AML-193 (cell line): ENCODE measurements around the gene HPS4.
A peak's percentile ranks its signal among the peaks of the same experiment; 100 is the strongest.

Experiments used
- DNase-seq, 2 experiments: peaks; one replicate each; lab custom pipeline; 2025; lab: John Stamatoyannopoulos, UW

The HPS4 gene

GRCh38 chr22:26464312-26464711, 19.3 kb downstream of the HPS4 start:
- no peak for DNase-seq

GRCh38 chr22:26463688-26464087, 19.9 kb downstream of the HPS4 start:
- no peak for DNase-seq

GRCh38 chr22:26463101-26463661, 20.4 kb downstream of the HPS4 start:
- no peak for DNase-seq

- DNase-seq = no peak
Observed at GRCh38 chr22:26462641-26463040, 20.9 kb downstream of the HPS4 start.

DNA sequence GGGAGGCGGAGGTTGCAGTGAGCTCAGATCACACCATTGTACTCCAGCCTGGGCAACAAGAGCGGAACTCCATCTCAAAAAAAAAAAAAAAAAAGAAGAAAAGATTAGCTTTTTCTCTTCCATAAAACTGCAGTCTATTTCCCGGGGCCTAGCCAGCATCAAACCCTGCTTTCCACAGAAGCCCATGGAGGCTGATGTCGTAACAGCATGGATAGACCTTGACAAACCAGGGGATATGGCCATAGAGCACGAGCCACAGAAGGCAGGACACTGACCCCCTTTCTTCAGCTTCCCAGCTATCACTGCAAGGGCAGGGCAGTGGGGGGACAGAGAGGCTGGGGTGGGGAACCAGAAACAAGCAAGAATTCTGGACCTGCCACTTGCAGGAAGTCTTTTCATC, 21.5 kb downstream of the HPS4 start:
- no peak for DNase-seq

- DNase-seq = peak in 1 of 2 experiments; percentile 10
Observed at GRCh38 chr22:26461188-26461810, 22.3 kb downstream of the HPS4 start.

- no peak for DNase-seq
Observed at GRCh38 chr22:26460202-26460601, 23.4 kb downstream of the HPS4 start.

- no peak for DNase-seq
Observed at GRCh38 chr22:26457661-26458272, 25.8 kb downstream of the HPS4 start.

GRCh38 chr22:26453812-26454500, 29.6 kb downstream of the HPS4 start:
- no peak for DNase-seq

GRCh38 chr22:26453216-26453615, 30.4 kb downstream of the HPS4 start:
- no peak for DNase-seq

- no peak for DNase-seq
Observed at GRCh38 chr22:26452236-26453016, 31.2 kb downstream of the HPS4 start.

GRCh38 chr22:26450453-26451185, 33.0 kb downstream of the HPS4 start:
- DNase-seq = no peak

DNA sequence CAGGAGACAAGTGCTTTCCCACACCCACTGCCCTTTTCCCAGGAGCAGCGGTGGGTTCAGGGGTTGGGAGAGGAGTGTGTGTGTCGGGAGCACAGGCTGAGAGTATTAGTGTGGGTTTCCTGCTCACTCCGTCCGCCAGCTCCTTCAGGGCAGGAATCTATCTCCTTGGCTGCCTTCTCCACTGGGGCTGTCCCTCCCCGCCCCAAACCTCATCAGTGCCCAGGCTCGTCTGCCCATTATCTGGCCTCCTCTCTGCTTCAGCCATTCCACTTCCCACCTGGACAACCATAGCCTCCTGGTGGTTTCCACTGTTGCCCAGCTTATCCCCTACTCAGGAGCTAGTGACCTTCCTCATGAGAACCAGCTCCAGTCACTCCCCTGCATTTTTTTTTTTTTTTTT, 34.6 kb downstream of the HPS4 start:
- no peak for DNase-seq

DNA sequence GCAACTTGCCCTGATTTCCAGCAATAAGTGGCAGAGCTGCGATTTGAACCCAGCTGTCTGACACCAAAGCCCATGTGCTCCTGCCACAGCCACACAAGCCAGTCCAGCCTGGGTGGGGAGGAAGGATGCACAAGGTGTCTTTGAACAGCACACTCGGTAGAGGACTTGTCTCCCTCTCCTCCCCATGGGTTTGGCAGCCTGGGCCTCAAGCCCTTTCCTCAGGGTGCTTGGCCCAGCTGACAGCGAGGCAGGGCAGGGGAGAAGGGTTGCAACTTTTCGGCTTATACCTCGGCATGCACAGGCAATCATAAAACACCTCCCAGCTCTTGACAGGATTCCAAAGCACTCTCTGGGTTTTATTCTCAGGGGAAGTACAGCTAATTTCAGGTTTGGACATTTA, 35.2 kb downstream of the HPS4 start:
- DNase-seq = no peak

GRCh38 chr22:26447584-26448329, 35.8 kb downstream of the HPS4 start:
- DNase-seq = no peak

- no peak for DNase-seq
Observed at GRCh38 chr22:26446808-26447515, 36.6 kb downstream of the HPS4 start.

DNA sequence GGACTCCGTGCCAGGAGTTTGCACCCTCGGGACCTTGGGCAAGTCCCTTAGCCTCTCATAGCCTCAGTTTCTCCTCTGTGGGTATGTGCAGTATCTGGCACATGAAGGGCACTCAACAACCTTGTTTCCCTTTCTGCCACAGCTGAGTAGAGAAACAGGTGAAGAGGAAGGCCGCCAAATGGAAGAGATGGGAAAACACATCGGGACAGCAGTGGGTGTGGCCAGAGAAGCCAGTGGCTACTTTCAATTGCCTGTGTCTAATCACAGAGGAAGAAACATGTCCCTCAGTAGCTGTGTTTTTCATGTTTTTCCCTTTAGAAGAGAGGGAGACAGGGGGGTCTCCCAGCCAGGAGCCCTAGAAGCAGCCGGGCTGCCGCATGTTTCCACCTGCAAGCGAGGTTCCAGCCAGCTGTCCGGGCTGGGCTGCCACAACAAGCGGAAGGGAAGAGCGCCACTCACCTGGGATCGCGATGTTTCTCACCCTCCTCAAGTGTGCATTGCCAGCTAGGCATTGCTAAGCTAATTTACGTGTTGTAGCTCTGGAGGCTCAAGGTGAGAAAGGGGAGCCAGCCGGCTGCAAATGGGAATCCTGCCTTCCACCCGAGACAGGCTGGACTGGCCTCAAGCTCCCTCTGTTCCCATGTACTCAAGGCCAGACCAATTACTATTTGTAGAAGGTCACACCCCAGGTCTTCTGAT, 37.9 kb downstream of the HPS4 start:
- DNase-seq = no peak

- DNase-seq = no peak
Observed at GRCh38 chr22:26444777-26445176, 38.8 kb downstream of the HPS4 start.

DNA sequence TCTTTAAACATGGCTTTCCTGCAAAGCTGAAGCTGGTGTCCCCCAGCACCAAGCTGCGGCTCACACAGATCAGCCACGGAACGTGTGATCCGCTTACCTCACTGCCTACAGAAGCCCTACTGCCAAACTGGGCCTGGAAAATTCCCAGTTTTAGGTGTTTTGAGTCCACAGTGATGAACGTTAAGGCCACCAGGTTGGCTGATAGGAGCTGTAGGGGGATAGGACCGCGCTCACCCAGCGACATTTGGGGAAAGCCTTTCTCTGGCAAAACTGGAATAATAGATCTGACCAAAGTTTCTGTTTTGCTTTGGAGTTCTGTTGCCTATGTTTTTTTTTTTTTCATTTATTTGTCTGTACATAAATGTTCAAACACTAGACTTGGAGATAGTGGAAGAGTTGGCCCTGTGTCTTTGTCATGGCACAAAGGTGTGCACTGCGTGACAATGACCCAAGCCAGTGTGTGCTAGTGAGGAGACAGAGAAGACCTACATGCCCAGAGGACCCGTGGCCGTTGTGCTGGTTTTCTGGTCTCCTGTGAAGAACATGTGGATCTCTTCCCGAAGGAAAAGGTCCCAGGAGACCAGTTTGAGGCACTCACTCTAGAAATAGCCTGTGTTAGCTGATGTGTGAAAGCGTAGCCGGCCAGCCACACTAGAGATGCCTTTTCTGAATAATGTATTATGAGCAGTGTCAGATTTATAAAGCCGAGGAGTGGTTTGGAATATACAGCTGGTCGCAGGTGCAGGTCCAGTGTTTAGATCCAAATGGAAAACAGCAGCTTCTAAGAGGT, 39.5 kb downstream of the HPS4 start:
- DNase-seq = no peak
